GM23338 (cell line): ENCODE data around the gene ACTG1.

Experiments used
- CREB1 ChIP-seq: fragments of 250-450 bp; sonication (Bioruptor Pico); IDR thresholded peaks from 2 replicates; pipeline ENCODE4 v1.5.0; 2020; ENCODE audit warnings: low read depth, mild to moderate bottlenecking, moderate library complexity
- CTCF ChIP-seq, 2 experiments: fragments of 200-600 bp in 1 of 2; sonication (generic) in 1 of 2; conservative IDR thresholded peaks; 2 replicates each; pipeline versions ENCODE4 v1.5.1 to v1.6.1; 2016 to 2017; ENCODE audit warnings: antibody characterized with exemption in 2 of 2, low read depth in 2 of 2, mild to moderate bottlenecking in 2 of 2, moderate library complexity in 1 of 2
- ETS1 ChIP-seq: IDR thresholded peaks from 2 replicates; pipeline ENCODE4 v1.6.1; 2016; ENCODE audit warnings: antibody characterized with exemption
- EZH2 ChIP-seq: fragments of 200-600 bp; sonication (generic); IDR thresholded peaks from one replicate; pipeline ENCODE4 v1.8.0; 2017; ENCODE audit warnings: antibody characterized with exemption, mild to moderate bottlenecking, low read depth; ENCODE audit not compliant: unreplicated experiment
- EZH2phosphoT487 ChIP-seq: fragments of 200-600 bp; sonication (generic); IDR thresholded peaks from one replicate; pipeline ENCODE4 v1.8.1; 2018; ENCODE audit warnings: antibody characterized with exemption; ENCODE audit not compliant: unreplicated experiment
- JUNB ChIP-seq: IDR thresholded peaks from one replicate; pipeline ENCODE4 v1.6.1; 2016; ENCODE audit warnings: antibody characterized with exemption; ENCODE audit not compliant: unreplicated experiment
- NANOG ChIP-seq: IDR thresholded peaks from 2 replicates; pipeline ENCODE4 v1.6.1; 2016; ENCODE audit warnings: antibody characterized with exemption, borderline replicate concordance
- POLR2AphosphoS5 ChIP-seq: IDR thresholded peaks from 2 replicates; pipeline ENCODE4 v1.6.1; 2016; ENCODE audit warnings: antibody characterized with exemption, low read depth
- STAT1 ChIP-seq: IDR thresholded peaks from one replicate; pipeline ENCODE4 v1.6.1; 2016; ENCODE audit warnings: antibody characterized with exemption; ENCODE audit not compliant: unreplicated experiment
- ZNF114 ChIP-seq: fragments of 250-450 bp; sonication (Bioruptor Pico); IDR thresholded peaks from 2 replicates; pipeline ENCODE4 v1.5.0; 2020; ENCODE audit warnings: mild to moderate bottlenecking, moderate library complexity
- ZNF331 ChIP-seq: fragments of 250-450 bp; sonication (Bioruptor Pico); IDR thresholded peaks from 2 replicates; pipeline ENCODE4 v1.5.0; 2020; ENCODE audit warnings: low read depth, mild to moderate bottlenecking, moderate library complexity
- ZNF462 ChIP-seq: fragments of 250-450 bp; sonication (Bioruptor Pico); IDR thresholded peaks from 2 replicates; pipeline ENCODE4 v1.5.0; 2020; ENCODE audit warnings: mild to moderate bottlenecking, moderate library complexity
- TF ChIP-seq, protein P1 (sequence below): IDR thresholded peaks from one replicate; pipeline ENCODE4 v1.6.1; 2018; ENCODE audit warnings: antibody characterized with exemption; ENCODE audit not compliant: unreplicated experiment

GRCh38 chr17:81493198-81494038 is 19.2 kb downstream of the ACTG1 start:
- no peak for TF ChIP-seq CTCF (conservative IDR thresholded peaks at IDR 0.05; ENCODE audit: low read depth in 2 of 2)
- no peak for TF ChIP-seq EZH2phosphoT487
- no peak for TF ChIP-seq EZH2
- no peak for TF ChIP-seq CREB1 (CRISPR knock-in tag)
- no peak for TF ChIP-seq ETS1
- no peak for TF ChIP-seq ZNF331 (CRISPR knock-in tag)
- TF ChIP-seq POLR2AphosphoS5, result no peak
- TF ChIP-seq, protein P1, sequence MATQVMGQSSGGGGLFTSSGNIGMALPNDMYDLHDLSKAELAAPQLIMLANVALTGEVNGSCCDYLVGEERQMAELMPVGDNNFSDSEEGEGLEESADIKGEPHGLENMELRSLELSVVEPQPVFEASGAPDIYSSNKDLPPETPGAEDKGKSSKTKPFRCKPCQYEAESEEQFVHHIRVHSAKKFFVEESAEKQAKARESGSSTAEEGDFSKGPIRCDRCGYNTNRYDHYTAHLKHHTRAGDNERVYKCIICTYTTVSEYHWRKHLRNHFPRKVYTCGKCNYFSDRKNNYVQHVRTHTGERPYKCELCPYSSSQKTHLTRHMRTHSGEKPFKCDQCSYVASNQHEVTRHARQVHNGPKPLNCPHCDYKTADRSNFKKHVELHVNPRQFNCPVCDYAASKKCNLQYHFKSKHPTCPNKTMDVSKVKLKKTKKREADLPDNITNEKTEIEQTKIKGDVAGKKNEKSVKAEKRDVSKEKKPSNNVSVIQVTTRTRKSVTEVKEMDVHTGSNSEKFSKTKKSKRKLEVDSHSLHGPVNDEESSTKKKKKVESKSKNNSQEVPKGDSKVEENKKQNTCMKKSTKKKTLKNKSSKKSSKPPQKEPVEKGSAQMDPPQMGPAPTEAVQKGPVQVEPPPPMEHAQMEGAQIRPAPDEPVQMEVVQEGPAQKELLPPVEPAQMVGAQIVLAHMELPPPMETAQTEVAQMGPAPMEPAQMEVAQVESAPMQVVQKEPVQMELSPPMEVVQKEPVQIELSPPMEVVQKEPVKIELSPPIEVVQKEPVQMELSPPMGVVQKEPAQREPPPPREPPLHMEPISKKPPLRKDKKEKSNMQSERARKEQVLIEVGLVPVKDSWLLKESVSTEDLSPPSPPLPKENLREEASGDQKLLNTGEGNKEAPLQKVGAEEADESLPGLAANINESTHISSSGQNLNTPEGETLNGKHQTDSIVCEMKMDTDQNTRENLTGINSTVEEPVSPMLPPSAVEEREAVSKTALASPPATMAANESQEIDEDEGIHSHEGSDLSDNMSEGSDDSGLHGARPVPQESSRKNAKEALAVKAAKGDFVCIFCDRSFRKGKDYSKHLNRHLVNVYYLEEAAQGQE, result no peak
- TF ChIP-seq JUNB, result no peak
- no peak for TF ChIP-seq ZNF462 (CRISPR knock-in tag)
- TF ChIP-seq STAT1, result no peak
- TF ChIP-seq ZNF114, result no peak
- no peak for TF ChIP-seq NANOG
